NCI-H1105 (cell line): Measurements from ENCODE around the gene SRM.
A peak's percentile ranks its signal among the peaks of the same experiment; 100 is the strongest.
"Not testable (repeated sequence)": the region's sequence is repeated elsewhere in the genome, so short reads cannot be mapped to it uniquely, and the experiment has no call there.

Experiments
- DNase-seq: peaks from one replicate; lab custom pipeline; 2025; lab: John Stamatoyannopoulos, UW

The SRM gene

DNA sequence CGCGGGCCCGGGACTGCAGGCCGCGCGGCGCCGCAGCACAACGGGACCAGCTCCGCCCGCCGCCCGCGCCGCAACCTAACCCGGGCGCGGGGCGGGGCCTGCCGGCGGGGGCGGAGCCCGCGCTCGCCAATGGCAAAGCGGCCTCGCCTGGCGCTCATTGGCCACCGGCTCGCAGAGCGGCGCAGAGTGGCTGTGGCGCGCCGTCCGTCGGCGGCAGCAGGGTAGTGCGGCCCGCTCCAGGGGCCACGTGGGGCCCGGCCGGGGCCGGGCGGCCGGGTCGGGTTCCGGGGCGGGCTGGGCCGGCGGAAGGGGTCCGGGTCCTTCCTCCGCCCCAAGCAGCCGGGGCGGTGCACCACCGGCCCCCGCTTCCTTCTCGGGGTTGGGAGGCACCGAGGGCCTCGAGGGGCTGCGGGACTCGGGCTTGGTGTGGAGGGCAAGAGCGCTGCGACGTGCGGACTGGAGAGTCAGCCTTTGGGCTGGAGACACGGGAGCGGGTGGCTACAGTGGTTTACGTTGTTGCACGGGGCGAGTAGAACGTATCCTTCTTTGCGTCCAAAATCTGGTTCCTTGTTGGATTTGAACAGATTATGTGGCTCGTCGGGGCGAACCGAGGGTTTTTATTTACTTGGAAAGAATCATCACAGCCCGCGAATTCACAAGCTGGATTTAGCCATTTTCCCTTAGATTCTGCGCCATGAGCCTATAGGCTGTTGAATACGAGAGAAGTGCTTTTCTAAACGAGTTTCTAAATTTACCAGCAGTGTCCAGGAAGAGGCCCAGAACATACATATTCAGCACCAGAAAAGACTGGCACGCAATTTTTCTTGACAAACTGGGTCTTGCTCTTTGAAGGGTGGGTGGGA, at the start of gene SRM:
TSS of gene SRM (minus strand) at position 51 of the 863 bp plus-strand sequence. CDS start 75 bp downstream, outside the sequence.
- peak; percentile 81 for DNase-seq

DNA sequence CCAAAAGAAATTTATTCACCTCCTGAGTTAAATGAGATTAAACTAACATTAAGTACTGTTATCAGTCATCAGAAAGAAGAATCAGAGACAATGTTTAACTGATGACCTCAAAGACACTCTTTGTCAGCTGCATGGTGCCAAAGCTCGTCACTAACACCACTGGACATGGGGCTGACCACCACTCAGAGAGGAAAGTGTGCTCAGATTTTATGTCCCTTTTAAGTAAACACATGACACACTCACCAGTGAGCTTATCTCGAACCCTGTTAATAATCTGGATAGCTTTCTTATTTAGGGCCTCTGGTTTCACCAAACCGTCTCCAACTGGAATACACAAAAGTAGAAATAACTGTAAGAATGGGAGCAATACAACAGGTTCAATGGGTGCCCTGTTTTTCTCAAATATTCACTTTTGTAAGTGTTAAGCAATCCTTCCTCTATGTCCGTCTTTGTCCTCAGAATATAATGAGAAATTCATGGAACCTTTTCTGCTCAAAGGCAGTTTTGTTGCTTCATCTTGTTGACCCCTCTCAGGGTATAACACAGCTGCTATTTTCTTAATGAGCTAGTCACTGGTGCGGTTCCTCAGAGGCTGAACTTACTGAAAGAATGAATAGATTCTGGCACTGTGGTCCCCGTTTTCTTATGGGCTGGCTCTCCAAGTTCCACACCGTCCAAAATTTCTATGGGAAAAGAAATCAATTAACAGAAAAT, 49.4 kb upstream of the SRM start:
- DNase-seq, result no peak

- DNase-seq, result no peak
Observed at GRCh38 chr1:11107599-11107998, 47.8 kb upstream of the SRM start.

DNA sequence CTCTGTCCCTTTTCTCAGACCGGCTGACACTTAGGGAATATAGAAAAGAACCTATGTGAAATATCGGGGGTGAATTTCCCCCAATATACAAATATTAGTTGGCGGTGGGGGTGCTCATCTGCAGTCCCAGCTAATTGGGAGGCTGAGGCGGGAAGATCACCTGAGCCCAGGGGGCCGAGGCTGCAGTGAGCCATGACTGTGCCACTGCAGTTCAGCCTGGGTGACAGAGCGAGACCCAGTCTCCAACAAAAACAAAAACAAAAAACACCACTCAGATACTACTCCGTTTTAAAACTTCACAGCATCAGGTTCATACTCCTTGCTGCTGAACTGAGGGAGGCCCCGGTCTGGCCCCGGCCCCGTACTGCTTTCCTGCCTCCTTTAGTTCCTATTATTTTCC, 45.8 kb upstream of the SRM start:
- DNase-seq, result no peak

DNA sequence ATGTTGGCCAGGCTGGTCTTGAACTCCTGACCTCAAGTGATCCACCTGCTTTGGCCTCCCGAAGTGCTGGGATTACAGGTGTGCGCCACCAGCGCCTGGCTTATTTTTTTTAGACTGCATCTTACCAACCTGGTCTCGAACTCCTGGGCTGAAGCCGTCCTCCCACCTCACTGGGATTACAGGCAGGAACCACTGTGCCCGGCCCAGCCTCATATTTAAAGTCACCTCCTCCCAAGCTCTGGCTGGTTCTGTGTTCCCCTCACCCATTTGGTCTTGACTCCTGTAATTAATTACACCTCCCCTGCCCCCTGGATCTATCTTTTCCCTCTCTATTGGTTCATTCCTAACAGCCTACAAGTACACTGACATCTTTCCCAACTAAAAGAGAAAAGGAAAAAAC, 41.5 kb upstream of the SRM start:
- no peak for DNase-seq

DNA sequence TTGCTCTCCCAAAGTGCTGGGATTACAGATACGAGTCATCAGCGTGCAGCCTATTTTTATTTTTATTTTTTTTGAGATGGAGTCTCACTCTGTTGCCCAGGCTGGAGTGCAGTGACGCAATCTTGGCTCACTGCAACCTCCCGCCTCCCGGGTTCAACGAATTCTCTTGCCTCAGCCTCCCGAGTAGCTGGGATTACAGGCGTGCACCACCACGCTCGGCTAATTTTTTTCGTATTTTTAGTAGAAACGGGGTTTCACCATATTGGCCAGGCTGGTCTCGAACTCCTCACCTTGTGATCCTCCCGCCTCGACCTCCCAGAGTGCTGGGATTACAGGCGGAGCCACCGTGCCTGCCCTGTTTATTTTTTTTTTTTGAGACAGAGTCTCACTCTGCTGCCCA, 41.0 kb upstream of the SRM start:
- not testable (repeated sequence) for DNase-seq

- DNase-seq, result no peak
Observed at GRCh38 chr1:11100149-11100493, 40.3 kb upstream of the SRM start.

- peak; percentile 90 for DNase-seq
Observed at GRCh38 chr1:11099310-11100148, 39.7 kb upstream of the SRM start, which contains the start of gene EXOSC10. TSS of gene EXOSC10 (minus strand) at chr1:11099869. CDS start at chr1:11099831, 38 bp downstream.

DNA sequence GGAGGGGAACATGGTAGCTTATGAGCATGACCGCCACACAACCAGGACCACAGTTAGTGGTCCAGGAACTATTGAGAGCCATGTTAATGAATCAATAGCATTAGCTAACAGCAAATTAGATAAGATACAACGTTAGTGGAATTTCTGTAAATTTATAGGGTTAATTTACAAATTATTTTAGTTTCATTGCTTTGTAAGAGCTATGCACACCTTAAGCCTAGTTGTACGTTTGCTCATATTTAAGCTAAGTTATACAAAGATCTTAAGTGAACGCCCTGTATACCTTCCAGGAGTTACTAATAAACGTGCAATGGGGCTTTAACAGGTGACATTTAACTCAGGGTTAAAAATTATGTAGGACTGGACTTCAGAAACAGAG, 39.1 kb upstream of the SRM start:
- no peak for DNase-seq

DNA sequence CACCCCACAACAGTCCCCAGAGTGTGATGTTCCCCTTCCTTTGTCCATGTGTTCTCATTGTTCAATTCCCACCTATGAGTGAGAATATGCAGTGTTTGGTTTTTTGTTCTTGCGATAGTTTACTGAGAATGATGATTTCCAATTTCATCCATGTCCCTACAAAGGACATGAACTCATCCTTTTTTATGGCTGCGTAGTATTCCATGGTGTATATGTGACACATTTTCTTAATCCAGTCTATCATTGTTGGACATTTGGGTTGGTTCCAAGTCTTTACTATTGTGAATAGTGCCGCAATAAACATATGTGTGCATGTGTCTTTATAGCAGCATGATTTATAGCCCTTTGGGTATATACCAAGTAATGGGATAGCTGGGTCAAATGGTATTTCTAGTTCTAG, 24.0 kb upstream of the SRM start:
- not testable (repeated sequence) for DNase-seq

GRCh38 chr1:11080931-11081330, 21.1 kb upstream of the SRM start:
- no peak for DNase-seq

GRCh38 chr1:11078631-11079030, 18.8 kb upstream of the SRM start:
- DNase-seq, result no peak

- DNase-seq, result not testable (repeated sequence)
Observed at GRCh38 chr1:11073398-11073797, 13.6 kb upstream of the SRM start.

GRCh38 chr1:11072216-11072917, 12.5 kb upstream of the SRM start:
- peak; percentile 64 for DNase-seq

DNA sequence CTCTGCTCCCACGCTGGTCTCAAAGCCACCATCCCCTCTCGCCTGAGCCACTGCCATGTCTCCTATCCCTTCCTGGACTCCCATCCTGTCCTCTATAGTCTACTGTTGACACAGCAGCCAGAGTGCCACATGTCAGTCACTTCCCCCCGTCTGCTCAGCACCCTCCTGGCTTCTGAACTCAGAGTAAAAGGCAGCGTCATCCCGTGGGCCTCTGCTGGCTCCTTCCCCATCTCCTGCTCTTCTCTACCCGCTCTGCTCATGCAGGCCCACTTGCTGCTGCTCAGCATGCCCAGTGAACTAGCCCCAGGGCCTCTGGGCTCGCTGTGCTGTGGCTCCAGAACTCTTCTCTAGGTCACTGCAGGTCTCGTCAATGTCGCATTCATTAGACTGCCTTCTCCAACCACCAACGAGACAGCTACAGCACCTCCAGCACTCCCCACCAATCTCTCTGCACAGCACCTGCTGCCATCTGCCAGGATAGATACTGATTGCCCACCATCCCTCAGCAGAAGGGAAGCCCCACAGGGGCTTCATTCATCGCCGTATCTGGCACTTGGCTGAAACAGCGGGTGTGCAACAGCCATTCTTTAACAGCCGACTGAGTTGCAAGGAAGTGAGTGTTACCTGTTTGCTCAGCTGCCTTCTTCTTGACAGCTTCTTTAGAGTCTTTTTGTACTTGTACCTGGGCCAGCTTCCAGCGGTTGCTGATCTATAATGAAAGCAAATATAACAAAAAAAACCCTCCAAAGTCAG, 11.8 kb upstream of the SRM start:
- peak; percentile 69 for DNase-seq

DNA sequence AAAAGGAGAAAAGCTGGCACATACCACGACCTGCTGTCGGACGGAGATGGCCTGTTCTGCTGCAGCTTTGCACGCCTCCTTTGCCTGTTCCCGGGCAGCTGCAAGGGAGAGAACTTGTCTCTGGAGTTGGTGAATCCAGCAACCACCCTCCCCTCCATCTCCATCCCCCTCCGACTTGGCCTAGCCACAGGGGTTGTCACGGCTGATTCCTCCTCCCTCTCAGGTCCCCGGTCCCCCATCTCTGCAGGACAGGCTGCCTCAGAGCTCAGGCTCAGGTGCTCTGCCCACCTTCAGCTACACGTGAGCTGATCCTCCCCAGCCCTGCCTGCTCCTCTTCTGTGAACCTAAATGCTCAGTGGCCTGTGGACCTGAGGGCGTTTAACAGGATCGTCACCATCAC, 11.1 kb upstream of the SRM start:
- no peak for DNase-seq

GRCh38 chr1:11068600-11069473, 9.0 kb upstream of the SRM start:
- no peak for DNase-seq

GRCh38 chr1:11067716-11068599, 8.1 kb upstream of the SRM start:
- DNase-seq, result no peak

DNA sequence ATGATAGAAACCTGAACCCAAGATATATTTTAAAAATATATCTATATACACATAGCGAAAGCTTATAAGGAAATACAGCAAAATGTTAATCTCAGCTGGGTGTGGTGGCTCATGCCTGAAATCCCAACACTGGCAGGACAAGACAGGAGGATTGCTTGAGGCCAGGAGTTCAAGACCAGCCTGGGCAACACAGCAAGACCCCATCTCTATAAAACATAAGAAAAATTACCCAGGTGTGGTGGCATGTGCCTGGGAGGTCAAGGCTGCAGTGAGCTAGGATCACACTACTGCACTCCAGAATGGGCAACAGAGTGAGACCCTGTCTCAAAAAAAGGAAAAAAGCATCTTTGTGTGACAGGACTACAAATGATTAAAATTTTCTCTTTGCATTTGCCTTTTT, 6.0 kb upstream of the SRM start:
- no peak for DNase-seq
